ENCODE results near the gene C8B. TPM values are rescaled to one million over a fixed set of nuclear protein-coding genes. Genes with fewer than 3 reads are reported as not detected.

C8B gene
- total RNA-seq, 1 experiment from 2014 or later = not detected

- H3K9me3 Mint-ChIP-seq (ENCODE audit: unreplicated experiment) = no peaks in the 10 kb centered on the region
- no peak for TF ChIP-seq CTCF (IDR thresholded peaks at IDR 0.05; ENCODE audit: insufficient read depth in 1 of 2, low read depth in 1 of 2, low read length in 1 of 2, severe bottlenecking in 1 of 2, unreplicated experiment in 1 of 2)
- no peak overlapping the region for H3K27ac Mint-ChIP-seq (ENCODE audit: unreplicated experiment)
- POLR2A ChIA-PET = no interaction called here
- H3K27me3 ChIP-seq (replicated peaks; ENCODE audit: control insufficient read depth, insufficient read depth, low read length) = no peaks in the 10 kb centered on the region
- H3K27me3 Mint-ChIP-seq (ENCODE audit: insufficient read depth, unreplicated experiment) = no peaks in the 10 kb centered on the region
- no peak overlapping the region for H3K4me3 Mint-ChIP-seq (ENCODE audit: unreplicated experiment)
- H3K4me1 Mint-ChIP-seq (ENCODE audit: low read depth, unreplicated experiment) = peaks cover 10% of the 10 kb centered on the region
- CTCF ChIA-PET = no interaction called here
- H3K4me3 ChIP-seq (ENCODE audit: low read depth, low read length) = no peak overlapping the region
- peaks cover 13% of the 10 kb centered on the region; the same call in 1 of the 2 replicates for H3K4me1 ChIP-seq
- H3K9me3 ChIP-seq = no peaks in the 10 kb centered on the region
- DNase-seq = no peak
- H3K36me3 Mint-ChIP-seq (ENCODE audit: insufficient read depth, unreplicated experiment) = no peaks in the 10 kb centered on the region
- H3K36me3 ChIP-seq (ENCODE audit: control insufficient read depth, insufficient read depth, low read length) = no peaks in the 10 kb centered on the region
- BruUV-seq (replicated peaks) = no TSS peak
- intact Hi-C loops (cut with micrococcal nuclease; ENCODE audit: unreplicated experiment) = no loop called here
These were observed 12.4 kb downstream of the C8B start for GRCh38 chr1:56953386-56953785.

GRCh38 chr1:56952501-56952900 lies 13.3 kb downstream of the C8B start:
- CTCF ChIA-PET = no interaction called here
- DNase-seq = no peak
- no peaks in the 10 kb centered on the region for H3K9me3 Mint-ChIP-seq (ENCODE audit: unreplicated experiment)
- no peak overlapping the region for H3K27ac Mint-ChIP-seq (ENCODE audit: unreplicated experiment)
- no peak for TF ChIP-seq CTCF (IDR thresholded peaks at IDR 0.05; ENCODE audit: insufficient read depth in 1 of 2, low read depth in 1 of 2, low read length in 1 of 2, severe bottlenecking in 1 of 2, unreplicated experiment in 1 of 2)
- intact Hi-C loops (cut with micrococcal nuclease; ENCODE audit: unreplicated experiment) = no loop called here
- POLR2A ChIA-PET = no interaction called here
- no peaks in the 10 kb centered on the region for H3K27me3 Mint-ChIP-seq (ENCODE audit: insufficient read depth, unreplicated experiment)
- no peaks in the 10 kb centered on the region for H3K9me3 ChIP-seq
- peaks cover 1% of the 10 kb centered on the region for H3K4me1 Mint-ChIP-seq (ENCODE audit: low read depth, unreplicated experiment)
- H3K36me3 ChIP-seq (ENCODE audit: control insufficient read depth, insufficient read depth, low read length) = no peaks in the 10 kb centered on the region
- no peak overlapping the region for H3K4me3 ChIP-seq (ENCODE audit: low read depth, low read length)
- no peak overlapping the region for H3K4me3 Mint-ChIP-seq (ENCODE audit: unreplicated experiment)
- BruUV-seq (replicated peaks) = no TSS peak
- H3K27me3 ChIP-seq (replicated peaks; ENCODE audit: control insufficient read depth, insufficient read depth, low read length) = no peaks in the 10 kb centered on the region
- no peaks in the 10 kb centered on the region for H3K36me3 Mint-ChIP-seq (ENCODE audit: insufficient read depth, unreplicated experiment)
- peaks cover 4% of the 10 kb centered on the region; the same call in 1 of the 2 replicates for H3K4me1 ChIP-seq

- DNase-seq = no peak
- CTCF ChIA-PET = no interaction called here
These were observed 17.3 kb downstream of the C8B start for GRCh38 chr1:56948403-56949023.

More at GRCh38 chr1:56948403-56949023, 17.3 kb downstream of the C8B start:
- H3K4me3 ChIP-seq (ENCODE audit: low read depth, low read length) = no peak overlapping the region
- Mint-ChIP-seq H3K4me1 (ENCODE audit: low read depth, unreplicated experiment) (no peaks in the 10 kb centered on the region), H3K27ac (ENCODE audit: unreplicated experiment) (no peak overlapping the region), H3K36me3 (ENCODE audit: insufficient read depth, unreplicated experiment) (no peaks in the 10 kb centered on the region), H3K4me3 (ENCODE audit: unreplicated experiment) (no peak overlapping the region), H3K9me3 (ENCODE audit: unreplicated experiment) (no peaks in the 10 kb centered on the region), H3K27me3 (ENCODE audit: insufficient read depth, unreplicated experiment) (no peaks in the 10 kb centered on the region)
- POLR2A ChIA-PET = no interaction called here
- TF ChIP-seq CTCF (IDR thresholded peaks at IDR 0.05; ENCODE audit: insufficient read depth in 1 of 2, low read depth in 1 of 2, low read length in 1 of 2, severe bottlenecking in 1 of 2, unreplicated experiment in 1 of 2) = no peak
- BruUV-seq (replicated peaks) = no TSS peak
- H3K27me3 ChIP-seq (replicated peaks; ENCODE audit: control insufficient read depth, insufficient read depth, low read length) = no peaks in the 10 kb centered on the region
- intact Hi-C loops (cut with micrococcal nuclease; ENCODE audit: unreplicated experiment) = no loop called here
- no peaks in the 10 kb centered on the region for H3K36me3 ChIP-seq (ENCODE audit: control insufficient read depth, insufficient read depth, low read length)
- no peaks in the 10 kb centered on the region for H3K9me3 ChIP-seq
- H3K4me1 ChIP-seq = no peaks in the 10 kb centered on the region

Measured in Caco-2 (cell line).